DND-41 (cell line): ENCODE measurements around the gene OR4F6.

Experiments used
- ATAC-seq: fragments of 200-7000 bp; cut with Tn5 transposase; 3 replicates; pipeline ENCODE4 v1.9.1; 2021; ENCODE audit warnings: low read depth; ENCODE audit not compliant: insufficient read depth
- DNase-seq: peaks from one replicate; pipeline ENCODE4 v3.0.0-alpha.2; 2020
- H2AFZ ChIP-seq: 2 replicates; pipeline ENCODE4 v1.6.0; 2012; ENCODE audit warnings: low read depth, low read length
- H3K27ac ChIP-seq: 2 replicates; pipeline ENCODE4 v1.5.1; 2012; ENCODE audit warnings: low read length, inconsistent platforms
- H3K27me3 ChIP-seq: fragments of 200-600 bp; sonication (generic); 2 replicates; pipeline ENCODE4 v1.6.0; 2012; ENCODE audit warnings: low read length, mild to moderate bottlenecking, inconsistent platforms; ENCODE audit not compliant: insufficient read depth, poor library complexity
- H3K36me3 ChIP-seq: 2 replicates; pipeline ENCODE4 v1.5.1; 2012; ENCODE audit warnings: low read length, inconsistent platforms; ENCODE audit not compliant: insufficient read depth
- H3K4me1 ChIP-seq: 2 replicates; pipeline ENCODE4 v1.5.1; 2012; ENCODE audit warnings: mild to moderate bottlenecking, low read length; ENCODE audit not compliant: insufficient read depth
- H3K4me2 ChIP-seq: 2 replicates; pipeline ENCODE4 v1.6.0; 2012; ENCODE audit warnings: mild to moderate bottlenecking, moderate library complexity, low read length, inconsistent platforms; ENCODE audit not compliant: insufficient read depth
- H3K4me3 ChIP-seq, 2 experiments: fragments of 200-600 bp in 1 of 2; shearing (Covaris generic) in 1 of 2; 2 replicates each; pipeline ENCODE4 v1.5.1; 2012 to 2016; ENCODE audit warnings: inconsistent platforms in 2 of 2, low read length in 2 of 2, mild to moderate bottlenecking in 2 of 2, low read depth in 1 of 2, moderate library complexity in 1 of 2
- H3K79me2 ChIP-seq: 2 replicates; pipeline ENCODE4 v1.6.0; 2012; ENCODE audit warnings: low read length, inconsistent platforms; ENCODE audit not compliant: insufficient read depth
- H3K9ac ChIP-seq: 2 replicates; pipeline ENCODE4 v1.6.0; 2012; ENCODE audit warnings: low read depth, mild to moderate bottlenecking, inconsistent platforms, low read length, moderate library complexity
- H3K9me3 ChIP-seq: 2 replicates; pipeline ENCODE4 v1.5.1; 2012; ENCODE audit warnings: low read length, moderate library complexity, mild to moderate bottlenecking, inconsistent platforms; ENCODE audit not compliant: insufficient read depth, severe bottlenecking
- H4K20me1 ChIP-seq: 2 replicates; pipeline ENCODE4 v1.6.0; 2012; ENCODE audit warnings: low read length; ENCODE audit not compliant: insufficient read depth
- CTCF ChIP-seq: IDR thresholded peaks from 2 replicates; pipeline ENCODE4 v1.5.1; 2012; ENCODE audit warnings: borderline replicate concordance, low read length, moderate library complexity, mild to moderate bottlenecking; ENCODE audit not compliant: poor library complexity, severe bottlenecking; ENCODE audit errors: extremely low read depth
- EZH2 ChIP-seq: IDR thresholded peaks from 3 replicates; pipeline ENCODE4 v1.6.1; 2012; ENCODE audit warnings: borderline replicate concordance, low read depth, mild to moderate bottlenecking, moderate library complexity, low read length, inconsistent platforms; ENCODE audit not compliant: severe bottlenecking

The OR4F6 gene

GRCh38 chr15:101852356-101852755 lies 49.0 kb downstream of the OR4F6 start:
- no peak overlapping the region for H2AFZ ChIP-seq
- TF ChIP-seq CTCF (no peak), EZH2 (no peak)
- H3K36me3 ChIP-seq: no peaks in the 10 kb centered on the region
- H3K4me2 ChIP-seq: no peak overlapping the region
- no peak overlapping the region for H3K9ac ChIP-seq
- no peak overlapping the region for H3K4me3 ChIP-seq
- no peaks in the 10 kb centered on the region for H3K79me2 ChIP-seq
- no peaks in the 10 kb centered on the region for H4K20me1 ChIP-seq
- H3K4me1 ChIP-seq: no peaks in the 10 kb centered on the region
- H3K27ac ChIP-seq: no peak overlapping the region
- H3K27me3 ChIP-seq: peaks cover 5% of the 10 kb centered on the region
- ATAC-seq: no peak
- no peak for DNase-seq
- no peaks in the 10 kb centered on the region for H3K9me3 ChIP-seq
